Stomach (tissue), 4 donors: ENCODE data around the gene TSPAN17.

ENCODE experiments used
- EP300 ChIP-seq: sonication (generic); formaldehyde crosslinking; IDR thresholded peaks from one replicate; pipeline ENCODE4 v1.6.1; 2017; ENCODE audit warnings: antibody characterized with exemption
- POLR2A ChIP-seq, 4 donors: fragments of 450-650 bp; IDR thresholded peaks; one replicate each; pipeline ENCODE4 v1.6.1; 2016; ENCODE audit warnings: antibody characterized with exemption in 4 of 4, control low read depth in 2 of 4, mild to moderate bottlenecking in 1 of 4, moderate library complexity in 1 of 4
- POLR2AphosphoS5 ChIP-seq, 3 donors: sonication (generic); formaldehyde crosslinking; IDR thresholded peaks; one replicate each; pipeline ENCODE4 v1.6.1; 2016; ENCODE audit warnings: antibody characterized with exemption in 3 of 3
- TF ChIP-seq, protein P1 (sequence below), 7 experiments: fragments of 450-650 bp in 4 of 7; fragments of 200-600 bp in 3 of 7; sonication (generic) in 3 of 7; IDR thresholded peaks; one replicate each; pipeline ENCODE4 v1.5.1; 2016 to 2019; ENCODE audit warnings: antibody characterized with exemption in 7 of 7, control low read depth in 2 of 7, mild to moderate bottlenecking in 1 of 7

- TF ChIP-seq, protein P1, sequence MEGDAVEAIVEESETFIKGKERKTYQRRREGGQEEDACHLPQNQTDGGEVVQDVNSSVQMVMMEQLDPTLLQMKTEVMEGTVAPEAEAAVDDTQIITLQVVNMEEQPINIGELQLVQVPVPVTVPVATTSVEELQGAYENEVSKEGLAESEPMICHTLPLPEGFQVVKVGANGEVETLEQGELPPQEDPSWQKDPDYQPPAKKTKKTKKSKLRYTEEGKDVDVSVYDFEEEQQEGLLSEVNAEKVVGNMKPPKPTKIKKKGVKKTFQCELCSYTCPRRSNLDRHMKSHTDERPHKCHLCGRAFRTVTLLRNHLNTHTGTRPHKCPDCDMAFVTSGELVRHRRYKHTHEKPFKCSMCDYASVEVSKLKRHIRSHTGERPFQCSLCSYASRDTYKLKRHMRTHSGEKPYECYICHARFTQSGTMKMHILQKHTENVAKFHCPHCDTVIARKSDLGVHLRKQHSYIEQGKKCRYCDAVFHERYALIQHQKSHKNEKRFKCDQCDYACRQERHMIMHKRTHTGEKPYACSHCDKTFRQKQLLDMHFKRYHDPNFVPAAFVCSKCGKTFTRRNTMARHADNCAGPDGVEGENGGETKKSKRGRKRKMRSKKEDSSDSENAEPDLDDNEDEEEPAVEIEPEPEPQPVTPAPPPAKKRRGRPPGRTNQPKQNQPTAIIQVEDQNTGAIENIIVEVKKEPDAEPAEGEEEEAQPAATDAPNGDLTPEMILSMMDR (IDR thresholded peaks at IDR 0.05): no peak
- TF ChIP-seq POLR2A (IDR thresholded peaks at IDR 0.05) (no peak), EP300 (no peak), POLR2AphosphoS5 (IDR thresholded peaks at IDR 0.05) (no peak)
Observed at GRCh38 chr5:176659860-176660461, 12.7 kb downstream of the TSPAN17 start.
